GM12878 (cell line): ENCODE data around the gene AGTRAP. TPM values are rescaled to one million over a fixed set of nuclear protein-coding genes. Genes with fewer than 3 reads are reported as not detected.
A peak's percentile ranks its signal among the peaks of the same experiment; 100 is the strongest.

Experiments used
- ATAC-seq: fragments of 200-7000 bp; cut with Tn5 transposase; 3 replicates; pipeline ENCODE4 v1.9.1; 2020; ENCODE audit warnings: mild to moderate bottlenecking, moderate library complexity
- BruUV-seq: library from RNA; stranded (reverse); fragments of 400-500 nt; replicated peaks from 2 replicates; lab custom pipeline; 2021; lab: Mats Ljungman, UMichigan
- CTCF ChIA-PET: fragments of 300-600 bp; sonication (Branson Sonifier 250); formaldehyde crosslinking; extraction: SDS; loops from one replicate; lab custom pipeline; 2021; ENCODE audit warnings: inconsistent platforms; lab: Yijun Ruan, JAX
- POLR2A ChIA-PET: fragments of 350-600 bp; formaldehyde crosslinking; extraction: SDS; loops from one replicate; lab custom pipeline; 2021; ENCODE audit warnings: inconsistent platforms; lab: Charles Lee
- RAD21 ChIA-PET: fragments of 300-600 bp; sonication (Branson Sonifier 250); formaldehyde crosslinking; loops from one replicate; lab custom pipeline; 2023; ENCODE audit warnings: antibody characterized with exemption; ENCODE audit not compliant: unreplicated experiment; lab: Charles Lee
- SMC1A ChIA-PET: fragments of 300-600 bp; sonication (Branson Sonifier 250); formaldehyde crosslinking; loops from one replicate; lab custom pipeline; 2023; ENCODE audit not compliant: unreplicated experiment, uncharacterized antibody; lab: Charles Lee
- DNase-seq: peaks from one replicate; pipeline ENCODE4 v3.0.0-alpha.2; 2011; ENCODE audit warnings: low read depth, low spot score
- FAIRE-seq: peaks from 3 replicates; lab custom pipeline; 2011; peaks lifted over from hg19 to GRCh38; lab: Jason Lieb, UNC
- H2AFZ ChIP-seq: 2 replicates; pipeline ENCODE4 v1.6.0; 2011; ENCODE audit warnings: low read depth, low read length, control low read depth; ENCODE audit not compliant: control insufficient read depth
- H3K27ac ChIP-seq: 2 replicates; pipeline ENCODE4 v1.5.1; 2011; ENCODE audit warnings: control low read depth; ENCODE audit not compliant: control insufficient read depth, insufficient read depth
- H3K27me3 ChIP-seq, 2 experiments: replicated peaks in 1 of 2; 2 replicates each; pipeline versions ENCODE4 v1.6.0 to v1.6.1; 2011; ENCODE audit warnings: low read length in 1 of 2; ENCODE audit not compliant: control insufficient read depth in 2 of 2, insufficient read depth in 2 of 2
- H3K36me3 ChIP-seq, 2 experiments: 2 replicates each; pipeline ENCODE4 v1.5.1; 2011; ENCODE audit warnings: low read length in 1 of 2; ENCODE audit not compliant: control insufficient read depth in 2 of 2, insufficient read depth in 2 of 2
- H3K4me1 ChIP-seq: 2 replicates; pipeline ENCODE4 v1.6.1; 2011; ENCODE audit warnings: mild to moderate bottlenecking, low read length, moderate library complexity, mixed read lengths; ENCODE audit not compliant: control insufficient read depth, insufficient read depth
- H3K4me2 ChIP-seq: 2 replicates; pipeline ENCODE4 v1.6.0; 2011; ENCODE audit warnings: control low read depth; ENCODE audit not compliant: control insufficient read depth, insufficient read depth
- H3K4me3 ChIP-seq: fragments of 200-600 bp; sonication (generic); 2 replicates; pipeline ENCODE4 v1.5.1; 2016
- H3K79me2 ChIP-seq: 2 replicates; pipeline ENCODE4 v1.6.0; 2011; ENCODE audit warnings: low read length; ENCODE audit not compliant: control insufficient read depth, insufficient read depth
- H3K9ac ChIP-seq: 2 replicates; pipeline ENCODE4 v1.8.0; 2011; ENCODE audit warnings: low read length, control low read depth, mixed read lengths; ENCODE audit not compliant: control insufficient read depth, insufficient read depth
- H3K9me3 ChIP-seq: replicated peaks from 3 replicates; pipeline ENCODE4 v1.5.1; 2011; ENCODE audit warnings: mild to moderate bottlenecking, low read length; ENCODE audit not compliant: control insufficient read depth, insufficient read depth
- H4K20me1 ChIP-seq: 2 replicates; pipeline ENCODE4 v1.6.0; 2011; ENCODE audit not compliant: control insufficient read depth, insufficient read depth
- HCFC1 ChIP-seq: fragments of 150-350 bp; IDR thresholded peaks from 2 replicates; pipeline ENCODE4 v1.6.1; 2014; ENCODE audit warnings: low read length
- HDAC2 ChIP-seq: fragments of 200-600 bp; sonication (generic); IDR thresholded peaks from 2 replicates; pipeline ENCODE4 v1.6.1; 2017
- MEF2B ChIP-seq: fragments of 450-650 bp; IDR thresholded peaks from 2 replicates; pipeline ENCODE4 v1.6.1; 2018; ENCODE audit warnings: mild to moderate bottlenecking, moderate library complexity; ENCODE audit not compliant: partially characterized antibody, poor library complexity, severe bottlenecking
- RELA ChIP-seq: fragments of 450-650 bp; IDR thresholded peaks from 2 replicates; pipeline ENCODE4 v1.8.0; 2014; ENCODE audit warnings: borderline replicate concordance; ENCODE audit not compliant: partially characterized antibody
- SRF ChIP-seq, 2 experiments: IDR thresholded peaks; 2 replicates each; pipeline ENCODE4 v1.6.1; 2011; ENCODE audit warnings: low read depth in 2 of 2, low read length in 2 of 2, mild to moderate bottlenecking in 1 of 2, moderate library complexity in 1 of 2
- ZNF687 ChIP-seq: fragments of 450-650 bp; IDR thresholded peaks from 2 replicates; pipeline ENCODE4 v1.6.1; 2017; ENCODE audit warnings: mild to moderate bottlenecking, moderate library complexity
- WGBS: methylation state at CpG from one replicate; pipeline ENCODE4 v1.1.6; 2016; ENCODE audit warnings: low lambda C conversion rate; ENCODE audit not compliant: insufficient replicate concordance, insufficient coverage; ENCODE audit errors: missing lambda C conversion rate; 5-methylcytosine and 5-hydroxymethylcytosine counted together
- in situ Hi-C: fragments of 300-500 bp; cut with MboI; formaldehyde crosslinking; loops from 9 replicates; pipeline ENCODE4 v1.14.3; 2018; ENCODE audit warnings: mixed read lengths
- intact Hi-C: fragments of 100-400 bp; cut with micrococcal nuclease; formaldehyde crosslinking; loops from one replicate; pipeline ENCODE4 v1.14.2; 2022; ENCODE audit not compliant: unreplicated experiment
- polyA plus RNA-seq, 11 experiments: library from polyadenylated mRNA; depleted of rRNA in 4 of 11; unstranded in 6 of 11; stranded (reverse) in 5 of 11; fragments of >200 nt; fragmentation: Nextera tagmentation in 4 of 11; fragmentation: Illumina TruSeq in 1 of 11; extraction: Ambion mirVana in 4 of 11; extraction: Trizol in 1 of 11; gene quantifications; 1 replicate in 1 of 11; 2 replicates in 10 of 11; pipeline versions ENCODE4 v1.2.1 to v1.2.3, GENCODE V29; 2011 to 2016; ENCODE audit warnings: inconsistent platforms in 2 of 11, missing spikeins in 2 of 11, low read depth in 1 of 11
- total RNA-seq, 4 experiments: library from RNA; depleted of rRNA in 3 of 4; stranded (reverse); fragments of >200 nt in 3 of 4; fragmentation: Illumina TruSeq in 1 of 4; extraction: Trizol in 1 of 4; gene quantifications; 2 replicates each; pipeline versions ENCODE4 v1.2.1 to v1.2.3, GENCODE V29; 2013 to 2021

Gene AGTRAP
- total and polyA plus RNA-seq, 10 of the 15 experiments (the other 5 are each of a cell fraction or from before 2014, with no cell fraction given): 3.0 to 17.4 (median 10.2) TPM

DNA sequence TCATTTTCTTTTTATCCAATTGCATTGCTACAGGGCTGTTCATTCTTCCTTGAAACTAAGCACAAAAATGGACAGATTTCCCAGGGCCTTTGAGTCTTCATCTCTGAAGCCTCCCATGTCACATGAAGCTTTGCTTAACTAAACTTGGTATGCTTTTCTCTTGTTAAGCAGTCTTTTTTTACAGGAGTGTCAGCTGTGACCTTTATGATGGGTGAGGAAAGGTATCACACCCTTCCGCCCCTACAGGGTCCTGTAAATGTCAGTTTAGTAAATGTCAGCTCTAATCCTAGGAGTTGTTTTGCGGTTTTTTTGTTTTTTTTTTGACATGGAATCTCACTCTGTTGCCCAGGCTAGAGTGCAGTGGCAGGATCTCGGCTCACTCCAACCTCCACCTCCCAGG lies 2.6 kb upstream of the AGTRAP start:
- no peaks in the 10 kb centered on the region for H3K27me3 ChIP-seq
- no peak overlapping the region for H3K9ac ChIP-seq
- DNase-seq (no peak), ATAC-seq (no peak), FAIRE-seq (no peak)
- in situ Hi-C loops: no loop called here
- H3K9me3 ChIP-seq: no peaks in the 10 kb centered on the region
- no peak overlapping the region for H2AFZ ChIP-seq
- ChIA-PET CTCF (interaction anchor here (0.7 to 0.9 kb wide), 2 partner anchors 11 to 229 kb away, joined by 4 read pairs; no protein-coding TSS in a partner anchor), POLR2A (no interaction called here), RAD21 (no interaction called here), SMC1A (no interaction called here)
- no peak for TF ChIP-seq HDAC2
- H3K79me2 ChIP-seq: no peaks in the 10 kb centered on the region
- H3K36me3 ChIP-seq: no peaks in the 10 kb centered on the region
- peaks cover 14% of the 10 kb centered on the region for H3K4me1 ChIP-seq
- H4K20me1 ChIP-seq: no peaks in the 10 kb centered on the region
- no TSS peak for BruUV-seq
- 70% methylated on average over 3 of the region's 3 CpGs for WGBS
- no peak overlapping the region for H3K4me2 ChIP-seq
- H3K4me3 ChIP-seq: no peak overlapping the region
- no peak overlapping the region for H3K27ac ChIP-seq
- intact Hi-C loops: no loop called here

DNA sequence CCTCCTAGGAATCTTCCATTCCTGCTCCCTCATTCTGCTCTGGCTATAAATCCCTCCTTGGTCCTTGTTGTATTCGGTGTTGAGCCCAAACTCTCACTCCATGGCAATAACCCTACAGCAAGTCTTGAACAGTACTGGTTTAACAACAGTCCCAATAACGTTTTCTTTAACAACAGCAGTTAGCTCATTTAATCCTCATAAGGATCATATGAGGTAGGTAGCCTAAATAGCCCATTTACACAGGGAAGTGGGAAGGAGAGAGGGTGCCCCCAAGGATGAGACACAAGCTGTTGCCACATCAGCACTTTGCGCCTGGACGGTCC lies 444 bp upstream of the AGTRAP start:
- Histone ChIP-seq H3K9ac (no peak overlapping the region), H3K79me2 (no peaks in the 10 kb centered on the region), H3K4me1 (peaks cover 5% of the 10 kb centered on the region), H3K4me3 (no peak overlapping the region), H4K20me1 (no peaks in the 10 kb centered on the region), H3K4me2 (peak overlapping the region; percentile 0; the same call in 1 of the 2 replicates), H2AFZ (no peak overlapping the region; the same call in 1 of the 2 replicates), H3K36me3 (no peaks in the 10 kb centered on the region), H3K9me3 (no peaks in the 10 kb centered on the region), H3K27me3 (no peaks in the 10 kb centered on the region), H3K27ac (no peak overlapping the region)
- in situ Hi-C loops: no loop called here
- CTCF ChIA-PET: interaction anchor here (0.6 to 3.3 kb wide), 9 partner anchors 16 to 1226 kb away, joined by 3 to 17 read pairs (median 4); partner anchors contain the start of gene FBXO6
- ATAC-seq (no peak), FAIRE-seq (no peak), DNase-seq (no peak)
- RAD21 ChIA-PET: interaction anchor here (0.8 to 1.2 kb wide), 3 partner anchors 85 to 460 kb away, joined by 3 to 5 read pairs (median 3); no protein-coding TSS in a partner anchor
- WGBS: 72% methylated on average over 4 of the region's 4 CpGs
- SMC1A ChIA-PET: interaction anchor here (0.9 to 1.2 kb wide), 2 partner anchors 71 to 85 kb away, joined by 3 to 4 read pairs; partner anchors contain the start of gene FBXO6
- BruUV-seq: no TSS peak
- intact Hi-C loops: no loop called here
- TF ChIP-seq RELA: no peak
- no peak for TF ChIP-seq ZNF687
- TF ChIP-seq SRF (IDR thresholded peaks at IDR 0.05; ENCODE audit: low read depth in 2 of 2, low read length in 2 of 2): no peak
- TF ChIP-seq MEF2B: no peak
- no peak for TF ChIP-seq HCFC1
- POLR2A ChIA-PET: interaction anchor here (0.6 kb wide), 1 partner anchor 80 kb away, joined by 4 read pairs; no protein-coding TSS in a partner anchor
